22Rv1 (cell line): ENCODE results near the gene AFAP1L2.

ENCODE experiments used
- H3K27ac ChIP-seq: fragments of 450-650 bp; 2 replicates; pipeline ENCODE4 v1.5.1; 2017
- CTCF ChIP-seq: fragments of 450-650 bp; IDR thresholded peaks from 2 replicates; pipeline ENCODE4 v1.5.1; 2017; ENCODE audit warnings: mild to moderate bottlenecking
- ZFX ChIP-seq: fragments of 450-650 bp; IDR thresholded peaks from 2 replicates; pipeline ENCODE4 v1.6.1; 2017; ENCODE audit warnings: antibody characterized with exemption, borderline replicate concordance

AFAP1L2 gene

GRCh38 chr10:114376523-114376922, 27.8 kb downstream of the AFAP1L2 start:
- H3K27ac ChIP-seq, result no peak overlapping the region
- no peak for TF ChIP-seq ZFX
- no peak for TF ChIP-seq CTCF

- H3K27ac ChIP-seq, result no peak overlapping the region
Measured at GRCh38 chr10:114375047-114375446, 29.3 kb downstream of the AFAP1L2 start.

GRCh38 chr10:114374053-114374791, 30.1 kb downstream of the AFAP1L2 start:
- H3K27ac ChIP-seq, result no peak overlapping the region
- TF ChIP-seq CTCF (no peak), ZFX (no peak)

More at GRCh38 chr10:114375047-114375446, 29.3 kb downstream of the AFAP1L2 start:
- TF ChIP-seq ZFX (no peak), CTCF (no peak)

- TF ChIP-seq CTCF (no peak), ZFX (no peak)
- H3K27ac ChIP-seq, result no peak overlapping the region
Measured at GRCh38 chr10:114373631-114374030, 30.7 kb downstream of the AFAP1L2 start.

GRCh38 chr10:114372995-114373394, 31.3 kb downstream of the AFAP1L2 start:
- TF ChIP-seq ZFX (no peak), CTCF (no peak)
- H3K27ac ChIP-seq, result no peak overlapping the region

GRCh38 chr10:114372179-114372578, 32.1 kb downstream of the AFAP1L2 start:
- TF ChIP-seq CTCF (no peak), ZFX (no peak)
- no peak overlapping the region for H3K27ac ChIP-seq

- no peak overlapping the region for H3K27ac ChIP-seq
Measured at GRCh38 chr10:114370966-114371365, 33.3 kb downstream of the AFAP1L2 start.

More at GRCh38 chr10:114370966-114371365, 33.3 kb downstream of the AFAP1L2 start:
- no peak for TF ChIP-seq ZFX
- no peak for TF ChIP-seq CTCF
